Common myeloid progenitor, CD34-positive (primary cell): ENCODE results near the gene OBSL1.

ENCODE experiments used
- CTCF ChIA-PET: fragments of 350-600 bp; sonication (Branson Sonifier 250); formaldehyde crosslinking; loops from one replicate; lab custom pipeline; 2021; ENCODE audit warnings: antibody characterized with exemption; lab: Charles Lee
- POLR2A ChIA-PET: fragments of 350-600 bp; sonication (Branson Sonifier 250); formaldehyde crosslinking; loops from one replicate; lab custom pipeline; 2021; ENCODE audit warnings: antibody characterized with exemption; lab: Charles Lee
- DNase-seq, 3 donors: peaks; one replicate each; pipeline versions ENCODE4 v3.0.0 to v3.0.0-alpha.2; 2013
- H3K27ac ChIP-seq, 2 experiments: 1 replicate in 1 of 2; 2 replicates in 1 of 2; pipeline ENCODE4 v1.7.0; 2013; ENCODE audit warnings: inconsistent platforms in 2 of 2, low read length in 2 of 2, mild to moderate bottlenecking in 2 of 2, low read depth in 1 of 2, moderate library complexity in 1 of 2; ENCODE audit not compliant: severe bottlenecking in 2 of 2, insufficient read depth in 1 of 2, poor library complexity in 1 of 2
- H3K27me3 ChIP-seq, 5 experiments: replicated peaks in 2 of 5; 1 replicate in 3 of 5; 2 replicates in 2 of 5; pipeline versions ENCODE4 v1.6.1 to v1.7.0; 2013; ENCODE audit warnings: low read length in 4 of 5, mild to moderate bottlenecking in 2 of 5, moderate library complexity in 2 of 5, inconsistent platforms in 1 of 5; ENCODE audit not compliant: insufficient read depth in 5 of 5, control insufficient read depth in 4 of 5
- H3K36me3 ChIP-seq, 4 experiments: 1 replicate in 2 of 4; 2 replicates in 2 of 4; pipeline versions ENCODE4 v1.6.1 to v1.7.0; 2013; ENCODE audit warnings: low read length in 3 of 4, control low read depth in 1 of 4, mild to moderate bottlenecking in 1 of 4; ENCODE audit not compliant: control insufficient read depth in 4 of 4, insufficient read depth in 4 of 4
- H3K4me1 ChIP-seq, 4 experiments: 1 replicate in 3 of 4; 2 replicates in 1 of 4; pipeline versions ENCODE4 v1.6.1 to v1.7.1; 2013; ENCODE audit warnings: low read length in 3 of 4, mild to moderate bottlenecking in 3 of 4, control low read depth in 1 of 4, inconsistent platforms in 1 of 4, moderate library complexity in 1 of 4; ENCODE audit not compliant: control insufficient read depth in 4 of 4, insufficient read depth in 4 of 4; ENCODE audit errors: control extremely low read depth in 1 of 4
- H3K4me3 ChIP-seq, 7 experiments: 1 replicate in 4 of 7; 2 replicates in 3 of 7; pipeline versions ENCODE4 v1.5.1 to v1.7.0; 2013; ENCODE audit warnings: mild to moderate bottlenecking in 7 of 7, low read length in 6 of 7, moderate library complexity in 6 of 7, inconsistent platforms in 2 of 7, low read depth in 2 of 7, control low read depth in 1 of 7; ENCODE audit not compliant: insufficient read depth in 4 of 7, control insufficient read depth in 1 of 7; ENCODE audit errors: extremely low read depth in 1 of 7
- H3K9me3 ChIP-seq, 5 experiments: 1 replicate in 4 of 5; 2 replicates in 1 of 5; pipeline versions ENCODE4 v1.6.1 to v1.7.1; 2013; ENCODE audit warnings: low read length in 4 of 5, mild to moderate bottlenecking in 2 of 5, inconsistent platforms in 1 of 5, low read depth in 1 of 5, moderate library complexity in 1 of 5; ENCODE audit not compliant: control insufficient read depth in 4 of 5, insufficient read depth in 2 of 5; ENCODE audit errors: control extremely low read depth in 1 of 5
- WGBS: methylation state at CpG from one replicate; pipeline ENCODE4 v1.1.5; 2013; ENCODE audit not compliant: insufficient coverage; 5-methylcytosine and 5-hydroxymethylcytosine counted together

OBSL1 gene

GRCh38 chr2:219615036-219615435, 43.7 kb upstream of the OBSL1 start:
- CTCF ChIA-PET = interaction anchor here (1.6 to 2.7 kb wide), 2 partner anchors 13 to 27 kb away, joined by 4 to 8 read pairs; no protein-coding TSS in a partner anchor
- Histone ChIP-seq H3K27me3 (no peaks in the 10 kb centered on the region), H3K4me3 (no peak overlapping the region), H3K4me1 (peaks cover 0 to 11% (median 7%) of the 10 kb centered on the region in 4 experiments), H3K27ac (no peak overlapping the region), H3K9me3 (no peaks in the 10 kb centered on the region), H3K36me3 (peaks cover 7 to 42% (median 30%) of the 10 kb centered on the region in 4 experiments)
- POLR2A ChIA-PET = interaction anchor here (1.0 kb wide), 1 partner anchor 12 kb away, joined by 3 read pairs; no protein-coding TSS in a partner anchor
- no peak for DNase-seq
- WGBS = 97% methylated on average over 11 of the region's 11 CpGs

DNA sequence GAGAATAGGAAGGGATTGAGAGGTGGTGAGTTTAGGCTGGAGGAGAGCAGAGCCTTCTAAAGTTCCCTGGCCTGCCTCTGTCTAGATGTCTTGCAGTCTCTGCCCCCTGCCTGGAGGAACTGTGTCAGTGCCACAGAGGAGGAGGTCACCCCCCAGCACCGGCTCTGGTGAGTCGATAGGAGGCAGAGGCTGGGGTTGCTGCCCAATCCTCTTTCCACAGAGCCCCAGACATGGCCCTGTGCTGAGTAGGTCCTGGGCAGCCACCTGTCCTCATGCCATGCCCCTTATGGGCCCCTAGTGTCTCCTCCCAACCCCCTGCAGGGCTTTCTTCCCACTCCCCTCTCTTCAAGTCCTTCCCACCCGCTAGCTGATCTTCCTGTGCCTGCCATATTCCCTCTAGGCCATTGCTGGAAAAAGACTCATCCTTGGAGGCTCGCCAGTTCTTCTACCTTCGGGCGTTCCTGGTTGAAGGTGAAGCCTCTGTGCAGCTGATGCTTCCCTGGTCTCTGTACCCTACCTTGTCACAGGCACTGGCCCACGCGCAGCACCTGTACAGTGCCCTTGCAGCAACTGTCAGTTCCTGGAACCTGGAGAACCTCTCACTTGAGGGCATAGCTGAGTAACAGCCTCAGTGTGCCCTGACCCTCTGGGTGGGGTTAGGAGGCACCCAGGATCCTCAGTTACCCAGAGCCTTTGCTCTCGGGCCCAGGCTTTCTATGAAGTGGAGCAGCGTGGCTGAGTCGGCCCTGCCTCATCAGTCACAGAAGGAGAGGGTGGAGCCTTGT, 42.9 kb upstream of the OBSL1 start:
- no peak overlapping the region for H3K4me3 ChIP-seq
- ChIA-PET POLR2A (no interaction called here), CTCF (interaction anchor here (0.6 kb wide), 1 partner anchor 222 kb away, joined by 4 read pairs; no protein-coding TSS in a partner anchor)
- H3K4me1 ChIP-seq = peaks cover 0 to 11% (median 7%) of the 10 kb centered on the region in 4 experiments
- H3K27me3 ChIP-seq = no peaks in the 10 kb centered on the region
- 96% methylated on average over 9 of the region's 11 CpGs for WGBS
- H3K36me3 ChIP-seq = peaks cover 7 to 49% (median 34%) of the 10 kb centered on the region in 4 experiments
- no peak overlapping the region for H3K27ac ChIP-seq
- DNase-seq = no peak
- H3K9me3 ChIP-seq = no peaks in the 10 kb centered on the region

- H3K27me3 ChIP-seq = no peaks in the 10 kb centered on the region
- H3K4me1 ChIP-seq = peaks cover 0 to 11% (median 7%) of the 10 kb centered on the region in 4 experiments
- 100% methylated on average over 3 of the region's 11 CpGs for WGBS
- H3K9me3 ChIP-seq = no peaks in the 10 kb centered on the region
- H3K4me3 ChIP-seq = no peak overlapping the region
- H3K36me3 ChIP-seq = peaks cover 7 to 56% (median 39%) of the 10 kb centered on the region in 4 experiments
- ChIA-PET POLR2A (interaction anchor here (0.6 kb wide), 1 partner anchor 1387 kb away, joined by 3 read pairs; no protein-coding TSS in a partner anchor), CTCF (no interaction called here)
- no peak overlapping the region for H3K27ac ChIP-seq
- no peak for DNase-seq
Measured at GRCh38 chr2:219613461-219614070, 42.2 kb upstream of the OBSL1 start.

DNA sequence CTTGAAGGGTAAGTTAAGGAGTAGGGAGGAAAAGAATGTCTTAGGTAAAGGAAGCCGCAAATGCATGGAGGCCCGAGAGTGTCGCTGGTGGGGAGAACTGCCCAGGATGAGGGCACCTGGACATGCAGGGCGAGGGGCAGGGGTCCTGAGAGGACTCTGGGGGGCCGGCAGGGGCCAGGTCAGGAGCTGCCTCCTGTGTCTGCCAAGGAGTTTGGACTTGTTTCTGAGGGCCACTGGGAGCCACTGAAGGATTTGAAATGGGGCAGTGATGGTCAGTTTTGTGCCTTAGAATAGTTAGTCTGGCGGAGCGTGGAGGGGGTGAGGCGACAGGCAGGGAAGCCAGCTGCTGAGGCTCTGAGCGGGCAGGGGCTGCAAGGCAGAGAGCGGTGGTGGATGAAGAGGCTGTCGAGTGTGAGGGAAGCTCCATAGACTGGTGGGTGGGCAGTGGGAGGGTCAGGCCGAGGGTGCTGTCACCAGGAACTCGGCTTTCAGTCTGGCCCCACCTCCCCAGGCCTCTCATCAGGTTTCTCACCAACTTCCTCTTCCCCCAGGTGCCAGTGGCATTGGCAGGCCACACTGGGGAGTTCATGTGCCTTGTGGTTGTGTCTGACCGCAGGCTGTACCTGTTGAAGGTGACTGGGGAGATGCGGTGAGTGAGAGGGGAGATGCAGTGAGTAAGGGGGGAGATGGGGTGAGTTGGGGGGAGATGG, 41.4 kb upstream of the OBSL1 start:
- 87% methylated on average over 9 of the region's 15 CpGs for WGBS
- H3K4me3 ChIP-seq = no peak overlapping the region
- no peak overlapping the region for H3K27ac ChIP-seq
- no peaks in the 10 kb centered on the region for H3K9me3 ChIP-seq
- peaks cover 0 to 16% (median 10%) of the 10 kb centered on the region in 4 experiments for H3K4me1 ChIP-seq
- DNase-seq = peak; percentile 26 to 87 (median 74)
- ChIA-PET POLR2A (no interaction called here), CTCF (interaction anchor here (0.7 to 1.4 kb wide), 2 partner anchors 19 to 71 kb away, joined by 3 to 5 read pairs; no protein-coding TSS in a partner anchor)
- H3K27me3 ChIP-seq = no peaks in the 10 kb centered on the region
- peaks cover 7 to 65% (median 45%) of the 10 kb centered on the region in 4 experiments for H3K36me3 ChIP-seq

DNA sequence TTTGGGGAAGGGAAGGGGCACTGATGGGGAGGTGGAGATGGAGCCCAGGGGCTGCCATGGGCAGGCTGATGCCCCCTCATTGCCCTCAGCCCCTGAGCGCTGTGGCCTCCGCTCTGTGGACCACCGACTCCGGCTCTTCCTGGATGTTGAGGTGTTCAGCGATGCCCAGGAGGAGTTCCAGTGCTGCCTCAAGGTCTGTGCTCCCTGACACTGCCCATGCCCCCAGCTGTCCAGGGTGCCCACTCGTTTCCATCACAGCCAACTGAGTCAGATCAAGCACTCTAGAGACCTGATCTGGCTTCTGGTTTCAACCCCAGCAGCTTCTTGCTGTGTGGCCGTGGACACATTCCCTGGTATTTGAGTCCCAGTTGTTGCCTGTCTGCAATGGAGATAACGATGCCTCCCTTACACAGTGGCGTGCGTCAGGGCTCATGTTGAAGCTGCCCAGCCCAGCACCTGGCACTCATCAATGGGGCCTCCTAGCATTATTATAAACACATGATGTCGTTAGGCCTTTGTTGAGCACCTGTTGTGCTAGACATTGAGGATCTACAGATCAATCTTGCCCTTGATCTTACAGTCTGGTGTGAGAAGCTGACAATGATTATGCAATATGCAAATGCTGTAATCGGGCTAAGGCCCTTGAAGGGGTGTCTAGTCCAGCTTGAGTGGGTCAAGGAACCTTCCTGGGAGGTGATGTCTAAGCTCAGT, 40.7 kb upstream of the OBSL1 start:
- H3K4me3 ChIP-seq = no peak overlapping the region
- WGBS = 90% methylated on average over 12 of the region's 12 CpGs
- no peaks in the 10 kb centered on the region for H3K9me3 ChIP-seq
- H3K27me3 ChIP-seq = no peaks in the 10 kb centered on the region
- H3K27ac ChIP-seq = no peak overlapping the region
- DNase-seq = no peak
- CTCF ChIA-PET = interaction anchor here (0.7 to 1.4 kb wide), 4 partner anchors 8 to 71 kb away, joined by 3 to 5 read pairs (median 4); no protein-coding TSS in a partner anchor
- POLR2A ChIA-PET = no interaction called here
- peaks cover 7 to 69% (median 49%) of the 10 kb centered on the region in 4 experiments for H3K36me3 ChIP-seq
- peaks cover 0 to 18% (median 10%) of the 10 kb centered on the region in 4 experiments for H3K4me1 ChIP-seq

GRCh38 chr2:219611306-219611705, 40.0 kb upstream of the OBSL1 start:
- DNase-seq = no peak
- no peaks in the 10 kb centered on the region for H3K27me3 ChIP-seq
- H3K4me3 ChIP-seq = no peak overlapping the region
- peaks cover 7 to 75% (median 52%) of the 10 kb centered on the region in 4 experiments for H3K36me3 ChIP-seq
- ChIA-PET CTCF (interaction anchor here (1.3 to 1.4 kb wide), 3 partner anchors 9 to 51 kb away, joined by 3 to 5 read pairs (median 4); no protein-coding TSS in a partner anchor), POLR2A (no interaction called here)
- no peaks in the 10 kb centered on the region for H3K9me3 ChIP-seq
- 98% methylated on average over 9 of the region's 9 CpGs for WGBS
- peaks cover 0 to 18% (median 10%) of the 10 kb centered on the region in 4 experiments for H3K4me1 ChIP-seq
- no peak overlapping the region for H3K27ac ChIP-seq
